H1 (cell line): Measurements from ENCODE around the gene CYYR1. TPM values are rescaled to one million over a fixed set of nuclear protein-coding genes. Genes with fewer than 3 reads are reported as not detected.

Experiments used
- CTCF ChIA-PET: fragments of 300-600 bp; sonication (Branson Sonifier 250); formaldehyde crosslinking; loops from one replicate; lab custom pipeline; 2021; ENCODE audit not compliant: partially characterized antibody; lab: Charles Lee
- POLR2A ChIA-PET: fragments of 300-600 bp; sonication (Branson Sonifier 250); formaldehyde crosslinking; loops from one replicate; lab custom pipeline; 2021; ENCODE audit warnings: inconsistent platforms; ENCODE audit not compliant: partially characterized antibody; lab: Charles Lee
- DNase-seq, 2 experiments: peaks; one replicate each; pipeline versions ENCODE4 v3.0.0 to v3.0.0-alpha.2; 2010 to 2022; ENCODE audit warnings: low spot score in 2 of 2, low read depth in 1 of 2, mixed read lengths in 1 of 2
- FAIRE-seq: peaks from 2 replicates; lab custom pipeline; 2011; peaks lifted over from hg19 to GRCh38; lab: Jason Lieb, UNC
- H2AFZ ChIP-seq: 2 replicates; pipeline ENCODE4 v1.8.1; 2012; ENCODE audit warnings: low read length, inconsistent platforms
- H2AK5ac ChIP-seq: 2 replicates; pipeline ENCODE4 v1.6.1; 2013; ENCODE audit warnings: low read depth, low read length
- H2BK120ac ChIP-seq: replicated peaks from 2 replicates; pipeline ENCODE3; 2013; ENCODE audit warnings: low read depth, low read length, inconsistent platforms
- H2BK12ac ChIP-seq: 2 replicates; pipeline ENCODE4 v1.6.1; 2013; ENCODE audit warnings: low read depth, low read length
- H2BK15ac ChIP-seq: 2 replicates; pipeline ENCODE4 v1.6.1; 2013; ENCODE audit warnings: low read length
- H2BK20ac ChIP-seq: 2 replicates; pipeline ENCODE4 v1.6.1; 2013; ENCODE audit warnings: low read length
- H2BK5ac ChIP-seq: 2 replicates; pipeline ENCODE4 v1.6.1; 2013; ENCODE audit warnings: low read depth, low read length
- H3K14ac ChIP-seq: 2 replicates; pipeline ENCODE4 v1.6.1; 2013; ENCODE audit warnings: inconsistent platforms; ENCODE audit not compliant: insufficient read length
- H3K18ac ChIP-seq: 2 replicates; pipeline ENCODE4 v1.6.1; 2013; ENCODE audit warnings: low read length; ENCODE audit errors: extremely low read depth
- H3K23ac ChIP-seq: 2 replicates; pipeline ENCODE4 v1.6.1; 2013; ENCODE audit warnings: inconsistent platforms; ENCODE audit not compliant: insufficient read length
- H3K23me2 ChIP-seq: 2 replicates; pipeline ENCODE4 v1.6.1; 2013; ENCODE audit warnings: low read depth, low read length
- H3K27ac ChIP-seq: 2 replicates; pipeline ENCODE4 v1.6.1; 2011; ENCODE audit warnings: low read depth, low read length, inconsistent platforms
- H3K27me3 ChIP-seq, 4 experiments: replicated peaks in 1 of 4; 1 replicate in 1 of 4; 2 replicates in 3 of 4; pipeline versions ENCODE4 v1.6.1 to v1.8.1; 2011 to 2013; ENCODE audit warnings: low read length in 3 of 4, mild to moderate bottlenecking in 3 of 4, inconsistent platforms in 2 of 4, mixed read lengths in 2 of 4, moderate library complexity in 1 of 4; ENCODE audit not compliant: control insufficient read depth in 3 of 4, insufficient read depth in 3 of 4; ENCODE audit errors: extremely low read depth in 1 of 4
- H3K36me3 ChIP-seq, 4 experiments: 2 replicates each; pipeline versions ENCODE4 v1.6.1 to v1.8.1; 2011 to 2013; ENCODE audit warnings: mild to moderate bottlenecking in 4 of 4, low read length in 3 of 4, moderate library complexity in 2 of 4, control low read depth in 1 of 4, inconsistent platforms in 1 of 4; ENCODE audit not compliant: insufficient read depth in 4 of 4, control insufficient read depth in 2 of 4
- H3K4ac ChIP-seq: replicated peaks from 2 replicates; pipeline ENCODE3; 2013; ENCODE audit warnings: low read length, low read depth, mixed read lengths, inconsistent platforms; ENCODE audit not compliant: insufficient read length
- H3K4me1 ChIP-seq, 4 experiments: replicated peaks in 1 of 4; 1 replicate in 1 of 4; 2 replicates in 3 of 4; pipeline versions ENCODE4 v1.6.1 to v1.8.1; 2011 to 2013; ENCODE audit warnings: low read length in 3 of 4, inconsistent platforms in 2 of 4, mixed read lengths in 1 of 4; ENCODE audit not compliant: insufficient read depth in 4 of 4, control insufficient read depth in 3 of 4
- H3K4me2 ChIP-seq, 2 experiments: 2 replicates each; pipeline versions ENCODE4 v1.6.1 to v1.8.1; 2011 to 2013; ENCODE audit warnings: low read depth in 2 of 2, low read length in 2 of 2, control low read depth in 1 of 2, inconsistent platforms in 1 of 2, mild to moderate bottlenecking in 1 of 2; ENCODE audit not compliant: insufficient read depth in 1 of 2
- H3K4me3 ChIP-seq, 4 experiments: fragments of 200-600, 300-600 bp in 1 of 4; sonication (generic), shearing (Covaris generic), sonication (Bioruptor Twin) in 1 of 4; 2 replicates each; pipeline versions ENCODE4 v1.5.1 to v1.8.1; 2011 to 2016; ENCODE audit warnings: low read length in 4 of 4, low read depth in 3 of 4, control low read depth in 2 of 4, inconsistent platforms in 2 of 4, mild to moderate bottlenecking in 2 of 4, mixed read lengths in 1 of 4, moderate library complexity in 1 of 4; ENCODE audit not compliant: insufficient read depth in 2 of 4; ENCODE audit errors: extremely low read depth in 1 of 4
- H3K56ac ChIP-seq: replicated peaks from 2 replicates; pipeline ENCODE3; 2013; ENCODE audit warnings: low read depth, mild to moderate bottlenecking, mixed read lengths, low read length, inconsistent platforms; ENCODE audit not compliant: insufficient read length
- H3K79me1 ChIP-seq: 2 replicates; pipeline ENCODE4 v1.6.1; 2013; ENCODE audit warnings: low read depth, low read length, control low read depth
- H3K79me2 ChIP-seq, 2 experiments: 2 replicates each; pipeline versions ENCODE4 v1.6.1 to v1.8.1; 2012 to 2013; ENCODE audit warnings: low read length in 2 of 2, mild to moderate bottlenecking in 2 of 2, inconsistent platforms in 1 of 2; ENCODE audit not compliant: insufficient read depth in 2 of 2, control insufficient read depth in 1 of 2
- H3K9ac ChIP-seq, 4 experiments: replicated peaks in 1 of 4; 1 replicate in 1 of 4; 2 replicates in 3 of 4; pipeline versions ENCODE4 v1.6.1 to v1.8.1; 2011 to 2013; ENCODE audit warnings: low read depth in 3 of 4, low read length in 3 of 4, control low read depth in 2 of 4, mild to moderate bottlenecking in 2 of 4, moderate library complexity in 2 of 4, inconsistent platforms in 1 of 4; ENCODE audit errors: extremely low read depth in 1 of 4
- H3K9me3 ChIP-seq, 2 experiments: 2 replicates each; pipeline versions ENCODE4 v1.6.1 to v1.8.1; 2012 to 2013; ENCODE audit warnings: mild to moderate bottlenecking in 2 of 2, moderate library complexity in 2 of 2, control low read depth in 1 of 2, inconsistent platforms in 1 of 2, low read depth in 1 of 2, low read length in 1 of 2, mixed read lengths in 1 of 2; ENCODE audit not compliant: insufficient read depth in 2 of 2
- H4K20me1 ChIP-seq, 2 experiments: replicated peaks in 1 of 2; 2 replicates each; pipeline versions ENCODE3 to v1.8.1; 2011 to 2013; ENCODE audit warnings: inconsistent platforms in 2 of 2, low read length in 2 of 2, mild to moderate bottlenecking in 1 of 2; ENCODE audit not compliant: insufficient read depth in 2 of 2, control insufficient read depth in 1 of 2
- H4K5ac ChIP-seq: 2 replicates; pipeline ENCODE4 v1.6.1; 2013; ENCODE audit warnings: low read length, low read depth, mixed read lengths, inconsistent platforms; ENCODE audit not compliant: insufficient read length
- H4K8ac ChIP-seq: 2 replicates; pipeline ENCODE4 v1.8.0; 2013; ENCODE audit warnings: mild to moderate bottlenecking, moderate library complexity, low read length, inconsistent platforms; ENCODE audit not compliant: insufficient read depth; ENCODE audit errors: extremely low read depth
- H4K91ac ChIP-seq: replicated peaks from 2 replicates; pipeline ENCODE3; 2013; ENCODE audit warnings: low read length, mixed read lengths, inconsistent platforms; ENCODE audit not compliant: insufficient read length
- KDM5A ChIP-seq: fragments of 200-600 bp; IDR thresholded peaks from 2 replicates; pipeline ENCODE4 v1.7.1; 2012; ENCODE audit warnings: mild to moderate bottlenecking, low read length, inconsistent platforms, mixed read lengths
- TAF1 ChIP-seq: IDR thresholded peaks from 2 replicates; pipeline ENCODE4 v1.6.1; 2011; ENCODE audit warnings: mild to moderate bottlenecking, low read depth, low read length
- WGBS, 2 experiments: shearing (Covaris generic) in 1 of 2; methylation state at CpG; one replicate each; pipeline versions ENCODE4 v1.1.6 to v1.1.7; 2013 to 2015; ENCODE audit warnings: low lambda C conversion rate in 2 of 2, mixed read lengths in 2 of 2, inconsistent platforms in 1 of 2, low coverage in 1 of 2, missing lambda C conversion rate in 1 of 2; ENCODE audit not compliant: insufficient replicate concordance in 2 of 2, insufficient coverage in 1 of 2, insufficient read length in 1 of 2; ENCODE audit errors: extremely low coverage in 1 of 2, missing lambda C conversion rate in 1 of 2; 5-methylcytosine and 5-hydroxymethylcytosine counted together
- polyA plus RNA-seq, 7 experiments: library from polyadenylated mRNA; depleted of rRNA in 3 of 7; stranded (reverse) in 5 of 7; unstranded in 2 of 7; fragments of >200 nt in 5 of 7; fragments of 200-250 nt in 2 of 7; gene quantifications; 1 replicate in 5 of 7; 2 replicates in 1 of 7; 4 replicates in 1 of 7; pipeline versions ENCODE4 v1.2.1 to v1.2.3, GENCODE V29; 2011 to 2013; ENCODE audit warnings: missing spikeins in 2 of 7, mixed read lengths in 2 of 7
- total RNA-seq: library from RNA; stranded (reverse); fragmentation: NEBNext Ultra II Directional; extraction: Animal tissue kit (Norgen Biotek cat#: 25700); gene quantifications from 2 replicates; pipeline ENCODE4 v1.2.1, GENCODE V29; 2021

CYYR1 gene
- total and polyA plus RNA-seq, 2 of the 8 experiments (the other 6 are each of a cell fraction or from before 2014, with no cell fraction given): 12.2 to 37.9 TPM

- 69% methylated on average over 2 of the region's 2 CpGs; no CpG with 5 or more reads in 1 of the 2 experiments for WGBS, 2 experiments
- Histone ChIP-seq H3K23me2 (no peaks in the 10 kb centered on the region), H4K20me1 (no peaks in the 10 kb centered on the region), H3K36me3 (peaks cover 0 to 3% (median 0%) of the 10 kb centered on the region in 4 experiments; a peak in 2 of 8 replicates), H2BK15ac (no peak overlapping the region), H3K79me1 (no peaks in the 10 kb centered on the region), H2BK120ac (no peak overlapping the region), H3K56ac (no peak overlapping the region), H3K9ac (no peak overlapping the region), H3K23ac (no peak overlapping the region), H4K5ac (no peak overlapping the region), H2BK5ac (no peak overlapping the region), H3K27ac (no peak overlapping the region), H3K27me3 (no peaks in the 10 kb centered on the region), H2BK20ac (no peak overlapping the region), H3K79me2 (no peaks in the 10 kb centered on the region), H2AFZ (no peak overlapping the region), H3K4ac (no peak overlapping the region), H4K91ac (no peak overlapping the region), H2AK5ac (no peak overlapping the region), H3K14ac (no peak overlapping the region), H4K8ac (no peak overlapping the region), H3K4me3 (no peak overlapping the region), H3K4me1 (no peaks in the 10 kb centered on the region), H3K4me2 (no peak overlapping the region), H3K18ac (no peak overlapping the region), H2BK12ac (no peak overlapping the region), H3K9me3 (no peaks in the 10 kb centered on the region)
- TF ChIP-seq TAF1 (no peak), KDM5A (no peak)
- DNase-seq: no peak
- no peak for FAIRE-seq
- ChIA-PET CTCF (interaction anchor here (0.7 kb wide), 1 partner anchor 179 kb away, joined by 3 read pairs; no protein-coding TSS in a partner anchor), POLR2A (no interaction called here)
Observed at GRCh38 chr21:26473471-26473870, 99.6 kb downstream of the CYYR1 start.
